ENCODE measurements around the gene ARHGEF28. TPM values are rescaled to one million over a fixed set of nuclear protein-coding genes. Genes with fewer than 3 reads are reported as not detected.

ARHGEF28 gene
- total and polyA plus RNA-seq, 2 of the 13 experiments (the other 11 are each of a cell fraction or from before 2014, with no cell fraction given): 17.4 to 34.1 TPM

DNA sequence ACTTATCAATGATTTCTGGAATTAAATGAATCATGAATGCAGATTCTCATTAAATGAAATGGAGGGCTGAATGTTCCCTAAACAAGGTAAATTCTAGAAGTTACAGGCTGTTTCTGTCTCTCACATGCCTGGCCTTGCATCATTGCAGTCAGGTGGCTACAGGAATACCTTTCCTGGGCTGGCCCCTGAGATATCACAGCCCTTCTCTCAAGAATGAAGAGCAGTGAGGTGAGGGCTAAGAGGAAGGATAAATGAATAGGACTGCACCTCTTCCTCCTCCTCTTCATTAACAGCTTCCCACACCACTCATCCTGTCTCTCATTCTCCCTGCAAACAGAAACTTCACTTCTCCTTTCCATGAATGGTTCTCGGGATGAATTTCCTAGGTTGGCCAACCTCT is 22.5 kb downstream of the ARHGEF28 start:
- no peak overlapping the region for H3K4me2 ChIP-seq (ENCODE audit: low read depth, low read length)
- ChIA-PET POLR2A (no interaction called here), CTCF (ENCODE audit: low intra/inter-chr PET ratio, low total read pairs) (no interaction called here)
- H3K4me3 ChIP-seq (replicated peaks in 1 of 3; ENCODE audit: insufficient read depth in 1 of 3, low read depth in 2 of 3, low read length in 3 of 3): no peak overlapping the region
- TF ChIP-seq ZNF337 (CRISPR knock-in tag; IDR thresholded peaks at IDR 0.05; ENCODE audit: borderline replicate concordance, low read depth) (no peak), ZBTB38 (CRISPR knock-in tag; IDR thresholded peaks at IDR 0.05) (no peak), KLF13 (CRISPR knock-in tag; IDR thresholded peaks at IDR 0.05) (no peak), KAT2B (IDR thresholded peaks at IDR 0.05; ENCODE audit: borderline replicate concordance, low read depth, low read length) (no peak), ZNF263 (CRISPR knock-in tag; IDR thresholded peaks at IDR 0.05) (no peak), SKI (IDR thresholded peaks at IDR 0.05; ENCODE audit: partially characterized antibody) (no peak), ZNF331 (CRISPR knock-in tag; IDR thresholded peaks at IDR 0.05) (no peak), FOXK2 (IDR thresholded peaks at IDR 0.05) (no peak), NONO (IDR thresholded peaks at IDR 0.05) (no peak), NONO (CRISPR knock-in tag; conservative IDR thresholded peaks at IDR 0.05) (no peak), ZNF747 (CRISPR knock-in tag; IDR thresholded peaks at IDR 0.05; ENCODE audit: borderline replicate concordance) (no peak), ZSCAN12 (CRISPR knock-in tag; IDR thresholded peaks at IDR 0.05) (no peak), STAT5B (CRISPR knock-in tag; IDR thresholded peaks at IDR 0.05) (no peak), ZNF256 (CRISPR knock-in tag; conservative IDR thresholded peaks at IDR 0.05) (no peak)
- TF ChIP-seq, protein P1, sequence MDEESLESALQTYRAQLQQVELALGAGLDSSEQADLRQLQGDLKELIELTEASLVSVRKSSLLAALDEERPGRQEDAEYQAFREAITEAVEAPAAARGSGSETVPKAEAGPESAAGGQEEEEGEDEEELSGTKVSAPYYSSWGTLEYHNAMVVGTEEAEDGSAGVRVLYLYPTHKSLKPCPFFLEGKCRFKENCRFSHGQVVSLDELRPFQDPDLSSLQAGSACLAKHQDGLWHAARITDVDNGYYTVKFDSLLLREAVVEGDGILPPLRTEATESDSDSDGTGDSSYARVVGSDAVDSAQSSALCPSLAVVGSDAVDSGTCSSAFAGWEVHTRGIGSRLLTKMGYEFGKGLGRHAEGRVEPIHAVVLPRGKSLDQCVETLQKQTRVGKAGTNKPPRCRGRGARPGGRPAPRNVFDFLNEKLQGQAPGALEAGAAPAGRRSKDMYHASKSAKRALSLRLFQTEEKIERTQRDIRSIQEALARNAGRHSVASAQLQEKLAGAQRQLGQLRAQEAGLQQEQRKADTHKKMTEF (CRISPR knock-in tag; IDR thresholded peaks at IDR 0.05): no peak
- TF ChIP-seq, protein P2, sequence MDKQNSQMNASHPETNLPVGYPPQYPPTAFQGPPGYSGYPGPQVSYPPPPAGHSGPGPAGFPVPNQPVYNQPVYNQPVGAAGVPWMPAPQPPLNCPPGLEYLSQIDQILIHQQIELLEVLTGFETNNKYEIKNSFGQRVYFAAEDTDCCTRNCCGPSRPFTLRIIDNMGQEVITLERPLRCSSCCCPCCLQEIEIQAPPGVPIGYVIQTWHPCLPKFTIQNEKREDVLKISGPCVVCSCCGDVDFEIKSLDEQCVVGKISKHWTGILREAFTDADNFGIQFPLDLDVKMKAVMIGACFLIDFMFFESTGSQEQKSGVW (CRISPR knock-in tag; IDR thresholded peaks at IDR 0.05; ENCODE audit: borderline replicate concordance): no peak
- TF ChIP-seq, protein P3, sequence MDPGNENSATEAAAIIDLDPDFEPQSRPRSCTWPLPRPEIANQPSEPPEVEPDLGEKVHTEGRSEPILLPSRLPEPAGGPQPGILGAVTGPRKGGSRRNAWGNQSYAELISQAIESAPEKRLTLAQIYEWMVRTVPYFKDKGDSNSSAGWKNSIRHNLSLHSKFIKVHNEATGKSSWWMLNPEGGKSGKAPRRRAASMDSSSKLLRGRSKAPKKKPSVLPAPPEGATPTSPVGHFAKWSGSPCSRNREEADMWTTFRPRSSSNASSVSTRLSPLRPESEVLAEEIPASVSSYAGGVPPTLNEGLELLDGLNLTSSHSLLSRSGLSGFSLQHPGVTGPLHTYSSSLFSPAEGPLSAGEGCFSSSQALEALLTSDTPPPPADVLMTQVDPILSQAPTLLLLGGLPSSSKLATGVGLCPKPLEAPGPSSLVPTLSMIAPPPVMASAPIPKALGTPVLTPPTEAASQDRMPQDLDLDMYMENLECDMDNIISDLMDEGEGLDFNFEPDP (CRISPR knock-in tag; conservative IDR thresholded peaks at IDR 0.05): no peak
- H2AFZ ChIP-seq (ENCODE audit: low read length): no peak overlapping the region
- H3K9ac ChIP-seq (ENCODE audit: insufficient read depth, low read depth, low read length): no peak overlapping the region
- no peaks in the 10 kb centered on the region for H3K27me3 ChIP-seq (ENCODE audit: control insufficient read depth in 1 of 2, insufficient read depth in 2 of 2, low read length in 2 of 2)
- H3K36me3 ChIP-seq (replicated peaks in 1 of 2; ENCODE audit: control insufficient read depth in 1 of 2, insufficient read depth in 2 of 2, low read length in 2 of 2): peaks cover 1% of the 10 kb centered on the region in 2 experiments; a peak in 2 of 5 replicates
- peaks cover 75% of the 10 kb centered on the region for H3K79me2 ChIP-seq (ENCODE audit: insufficient read depth, low read length)
- BruUV-seq (replicated peaks): no TSS peak
- no peak for FAIRE-seq
- intact Hi-C loops (cut with micrococcal nuclease; ENCODE audit: unreplicated experiment) (no loop called here), in situ Hi-C loops (cut with HindIII; ENCODE audit: extremely low pct_ligation_motif_present, low pct_unique_long_range_greater_than_20kb) (no loop called here)
- H3K4me1 ChIP-seq (ENCODE audit: insufficient read depth, low read length): peaks cover 33% of the 10 kb centered on the region
- DNase-seq (ENCODE audit: low spot score): no peak
- no peak overlapping the region for H3K27ac ChIP-seq (ENCODE audit: extremely low read length, insufficient read depth, low read length)
- no peak for ATAC-seq
- no peaks in the 10 kb centered on the region for H4K20me1 ChIP-seq (ENCODE audit: insufficient read depth, low read length)
- H3K9me3 ChIP-seq (ENCODE audit: low read length): no peaks in the 10 kb centered on the region
- 100% methylated on average over 1 of the region's 1 CpG for WGBS (ENCODE audit: low lambda C conversion rate)
